NCI-H2196 (cell line): ENCODE results near the gene CTR9.

Experiments
- DNase-seq: peaks from one replicate; lab custom pipeline; 2025; ENCODE audit not compliant: unreplicated experiment; lab: John Stamatoyannopoulos, UW

The CTR9 gene

GRCh38 chr11:10779086-10779485 lies 28.0 kb downstream of the CTR9 start:
- DNase-seq: no peak

GRCh38 chr11:10780040-10780439 lies 29.0 kb downstream of the CTR9 start:
- no peak for DNase-seq

- DNase-seq: peak; percentile 80
Measured at GRCh38 chr11:10784232-10785145, 33.4 kb downstream of the CTR9 start.

GRCh38 chr11:10785146-10785474 lies 34.1 kb downstream of the CTR9 start:
- no peak for DNase-seq

GRCh38 chr11:10786451-10786850 lies 35.4 kb downstream of the CTR9 start:
- DNase-seq: no peak

GRCh38 chr11:10792385-10793068 lies 41.5 kb downstream of the CTR9 start:
- DNase-seq: peak; percentile 88

GRCh38 chr11:10793470-10794255 lies 42.6 kb downstream of the CTR9 start:
- no peak for DNase-seq

- DNase-seq: no peak
Measured at GRCh38 chr11:10796191-10796590, 45.1 kb downstream of the CTR9 start.

- DNase-seq: no peak
Measured at GRCh38 chr11:10797001-10797400, 46.0 kb downstream of the CTR9 start.

- DNase-seq: no peak
Measured at GRCh38 chr11:10797531-10797930, 46.5 kb downstream of the CTR9 start.

GRCh38 chr11:10798330-10798928 lies 47.4 kb downstream of the CTR9 start:
- no peak for DNase-seq

- no peak for DNase-seq
Measured at GRCh38 chr11:10800292-10800691, 49.2 kb downstream of the CTR9 start.

GRCh38 chr11:10803676-10804075 lies 52.6 kb downstream of the CTR9 start:
- DNase-seq: no peak

GRCh38 chr11:10805741-10806140 lies 54.7 kb downstream of the CTR9 start:
- DNase-seq: no peak

- DNase-seq: no peak
Measured at GRCh38 chr11:10806206-10806605, 55.2 kb downstream of the CTR9 start.

GRCh38 chr11:10807493-10808234 lies 56.6 kb downstream of the CTR9 start:
- DNase-seq: no peak

GRCh38 chr11:10808235-10808552 lies 57.1 kb downstream of the CTR9 start:
- no peak for DNase-seq

- DNase-seq: peak; percentile 98
Measured at GRCh38 chr11:10808553-10809372, 57.7 kb downstream of the CTR9 start, which contains the start of gene EIF4G2. Gene EIF4G2 (minus strand): TSS chr11:10808926.

- no peak for DNase-seq
Measured at GRCh38 chr11:10809373-10810160, 58.5 kb downstream of the CTR9 start.
